GM19397 (cell line): ENCODE data around the gene COMMD2.
A peak's percentile ranks its signal among the peaks of the same experiment; 100 is the strongest.

Experiments
- ATAC-seq: cut with Tn5 transposase; IDR thresholded peaks from one replicate; pipeline ENCODE4 v1.9.1; 2021; ENCODE audit warnings: mild to moderate bottlenecking, moderate library complexity; ENCODE audit not compliant: unreplicated experiment

Gene COMMD2

GRCh38 chr3:149764302-149764701 is 12.0 kb upstream of the COMMD2 start:
- no peak for ATAC-seq

- no peak for ATAC-seq
These were observed 11.4 kb upstream of the COMMD2 start for GRCh38 chr3:149763565-149764195.

GRCh38 chr3:149753717-149754116 is 1.4 kb upstream of the COMMD2 start:
- no peak for ATAC-seq

DNA sequence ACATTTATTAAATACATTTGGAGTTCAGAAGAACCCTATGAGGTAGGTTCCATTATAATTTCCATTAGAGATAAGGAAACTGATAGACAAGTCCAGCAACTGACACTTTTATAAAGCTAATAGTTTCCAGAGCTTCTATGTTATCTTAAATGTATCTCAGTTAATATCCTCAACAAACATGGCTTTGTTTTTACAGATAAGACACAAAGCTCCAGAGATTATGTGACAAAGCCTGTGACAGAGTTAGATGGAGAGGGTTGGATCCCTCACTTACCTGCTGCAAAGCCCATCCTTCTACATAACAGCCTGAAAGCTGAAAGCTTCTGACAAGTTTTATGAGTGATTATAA is 473 bp upstream of the COMMD2 start:
- ATAC-seq = no peak

- no peak for ATAC-seq
These were observed 738 bp downstream of the COMMD2 start for GRCh38 chr3:149751551-149751950.

- ATAC-seq = no peak
These were observed 7.7 kb downstream of the COMMD2 start for GRCh38 chr3:149744606-149745005.

GRCh38 chr3:149744151-149744550 is 8.1 kb downstream of the COMMD2 start:
- ATAC-seq = no peak

DNA sequence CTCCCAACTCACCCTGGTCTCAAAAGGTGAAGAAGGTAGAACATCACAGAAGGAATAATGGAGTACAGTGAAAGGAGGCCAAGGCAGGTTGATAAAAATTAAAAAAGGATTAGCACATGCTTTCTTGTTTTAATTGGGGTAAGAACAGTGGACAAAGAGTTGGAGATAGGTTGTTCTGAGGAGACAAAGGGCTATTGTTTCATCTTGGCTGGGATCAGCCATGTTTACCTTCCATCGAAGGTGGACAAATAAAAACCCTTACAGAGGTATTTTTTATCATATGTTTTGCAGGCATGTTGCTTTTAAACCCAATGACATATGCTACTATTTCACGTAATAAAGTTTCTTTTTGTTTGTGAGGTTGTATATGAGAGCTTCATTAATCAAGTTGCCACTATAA is 12.9 kb downstream of the COMMD2 start:
- ATAC-seq = no peak

- ATAC-seq = no peak
These were observed 13.4 kb downstream of the COMMD2 start for GRCh38 chr3:149738876-149739275.

DNA sequence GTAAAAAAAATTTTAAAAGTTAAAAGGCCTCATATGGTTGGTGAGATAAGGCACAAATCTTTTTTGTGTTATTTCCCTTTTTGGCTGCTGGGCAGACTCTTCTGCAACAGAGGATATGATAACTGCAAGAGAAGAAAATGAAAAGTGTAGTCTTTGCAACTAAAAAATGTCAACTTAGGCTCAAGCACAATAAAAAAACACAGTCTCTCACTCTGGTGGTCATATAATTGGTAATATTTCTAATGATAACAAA is 15.4 kb downstream of the COMMD2 start:
- ATAC-seq = no peak

DNA sequence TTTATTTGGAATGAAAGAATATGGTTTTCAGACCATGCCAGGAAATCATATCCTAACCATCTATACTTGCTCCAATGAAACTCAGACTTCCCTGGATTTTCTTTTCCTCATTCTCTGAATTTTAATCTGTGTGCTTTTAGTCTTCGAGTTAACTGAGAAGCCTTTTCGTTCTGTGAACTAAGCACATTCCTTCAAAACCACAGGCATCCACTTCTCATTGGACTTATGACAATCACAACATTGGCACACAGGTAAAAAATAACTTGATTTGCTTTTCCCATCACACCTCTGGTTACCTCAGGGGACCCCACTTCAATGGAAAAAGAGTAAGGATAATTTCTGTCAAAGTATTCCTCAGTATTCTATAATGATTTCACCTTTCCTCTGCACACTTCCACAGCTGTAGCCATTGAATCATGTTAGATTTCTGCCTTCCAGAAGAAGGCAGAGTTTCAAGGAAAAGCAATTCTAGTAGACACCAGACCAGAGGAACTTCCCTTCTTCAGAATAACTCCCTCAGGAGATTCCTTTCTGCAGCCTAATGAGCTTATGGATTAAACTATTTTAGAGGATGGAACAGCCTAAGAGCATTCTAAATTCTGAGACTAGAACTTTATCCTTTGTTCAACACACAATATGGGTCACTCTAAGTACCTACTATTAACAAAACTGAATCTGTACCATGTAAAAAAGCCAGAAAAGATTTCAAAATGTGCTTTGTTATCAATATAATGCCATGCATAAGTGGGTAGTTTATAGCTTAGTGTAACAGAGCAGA is 15.9 kb downstream of the COMMD2 start:
- ATAC-seq = no peak

- ATAC-seq = no peak
These were observed 20.1 kb downstream of the COMMD2 start for GRCh38 chr3:149732234-149732633.

DNA sequence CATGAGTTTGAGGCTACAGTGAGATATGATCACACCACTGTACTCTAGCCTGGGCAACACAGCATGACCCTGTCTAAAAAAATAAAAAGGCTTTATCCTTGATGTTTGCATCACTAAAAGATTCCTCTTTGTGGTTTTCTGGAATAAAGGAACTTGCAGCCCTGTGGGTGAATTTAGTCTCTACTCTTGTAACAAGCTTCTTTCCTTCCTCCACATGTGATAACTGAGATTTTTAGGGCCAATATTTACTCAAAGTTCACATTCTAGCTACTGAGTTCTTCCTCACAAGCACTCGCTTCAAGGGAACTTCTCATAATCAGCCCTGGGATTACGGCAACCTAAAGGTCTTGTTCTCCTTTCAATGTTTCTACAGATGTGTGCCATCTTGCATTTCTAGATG is 24.6 kb downstream of the COMMD2 start:
- no peak for ATAC-seq

- peak; percentile 53 for ATAC-seq
These were observed 25.4 kb downstream of the COMMD2 start for GRCh38 chr3:149726716-149727407.

DNA sequence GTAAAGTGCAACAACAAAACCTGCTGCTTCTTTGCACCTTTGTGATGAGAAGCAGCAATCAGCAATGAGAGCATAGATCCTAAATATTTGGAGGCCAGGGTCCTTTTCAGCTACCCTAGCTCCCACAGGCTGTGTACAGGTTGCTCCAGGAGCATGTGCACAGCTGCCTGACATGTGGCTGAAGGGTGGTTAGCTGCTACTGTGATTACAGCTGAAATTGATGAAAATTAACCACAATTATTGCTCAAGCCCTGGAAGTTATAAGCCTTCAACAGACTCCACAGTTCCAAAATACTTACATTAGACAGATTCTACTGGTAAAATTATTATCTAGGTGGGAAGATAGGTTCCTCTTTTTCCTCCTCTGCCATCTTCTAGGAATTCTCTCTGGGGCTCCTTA is 28.5 kb downstream of the COMMD2 start:
- ATAC-seq = no peak

DNA sequence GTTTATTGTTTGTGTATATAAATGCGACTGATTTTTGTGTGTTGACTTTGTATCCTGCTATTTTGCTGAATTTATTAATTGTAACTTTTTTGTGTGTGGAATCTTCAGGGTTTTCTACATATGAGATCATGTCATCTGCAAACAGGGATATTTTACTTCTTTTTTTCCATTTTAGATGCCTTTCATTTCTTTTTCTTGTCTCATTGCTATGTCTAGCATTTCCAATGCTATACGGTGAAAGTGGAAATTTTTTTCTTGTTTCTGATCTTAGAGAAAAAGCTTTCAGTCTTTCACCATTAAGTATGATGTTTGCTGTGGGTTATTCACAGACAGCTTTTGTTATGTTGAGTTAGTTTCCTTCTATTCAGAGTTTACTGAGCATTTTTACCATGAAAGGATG is 31.4 kb downstream of the COMMD2 start:
- no peak for ATAC-seq

DNA sequence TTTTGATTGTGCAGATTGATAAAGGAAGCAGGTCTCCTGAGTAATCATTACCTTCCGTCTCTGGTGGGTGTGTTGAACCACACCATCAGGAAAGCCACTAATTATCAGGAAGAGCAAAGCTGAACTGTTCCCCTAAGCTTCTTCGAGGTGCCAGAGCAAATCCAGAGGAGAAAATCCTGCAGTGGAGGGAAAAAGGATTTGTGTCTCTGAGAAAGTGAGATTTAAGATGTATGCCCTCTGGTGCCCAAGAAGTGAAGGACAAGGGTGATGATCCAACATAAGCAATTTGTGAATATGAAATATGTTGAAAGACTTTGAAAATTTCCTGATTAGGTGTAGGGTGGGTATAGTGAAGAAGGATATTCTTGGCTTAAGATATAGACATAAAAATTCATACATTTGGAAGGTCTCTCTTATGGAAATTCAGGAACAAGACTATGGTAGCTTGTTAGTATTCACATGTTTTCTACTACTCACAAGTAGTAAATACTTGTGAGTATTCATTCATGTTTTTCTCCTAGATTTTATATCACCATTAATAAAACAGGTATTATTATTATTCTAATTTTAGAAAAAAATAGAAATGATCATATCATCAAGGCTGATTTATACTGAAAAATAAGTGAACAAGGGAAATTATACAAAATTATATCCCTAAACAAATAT is 34.8 kb downstream of the COMMD2 start:
- no peak for ATAC-seq

- no peak for ATAC-seq
These were observed 35.3 kb downstream of the COMMD2 start for GRCh38 chr3:149716984-149717383.

DNA sequence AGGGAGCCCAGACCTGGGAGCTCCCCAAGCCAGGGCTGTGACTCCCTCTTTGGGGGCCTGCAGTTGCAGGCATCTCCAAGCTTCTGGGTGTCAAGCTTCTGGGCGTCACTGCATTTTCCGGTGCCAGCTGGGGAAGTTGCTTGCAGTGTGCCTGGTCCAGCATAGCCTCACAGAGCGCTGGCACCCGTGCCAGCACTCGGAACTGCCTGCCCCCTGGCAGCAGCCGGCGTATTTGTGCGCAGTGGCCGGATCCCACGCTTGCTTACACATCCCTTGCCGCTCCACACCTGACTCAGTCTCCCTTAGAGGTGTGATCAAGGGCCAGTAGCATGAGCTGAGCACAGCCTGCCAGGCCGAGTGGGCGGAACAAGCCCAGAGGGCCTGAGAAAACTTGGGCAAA is 37.0 kb downstream of the COMMD2 start:
- no peak for ATAC-seq

- ATAC-seq = no peak
These were observed 38.3 kb downstream of the COMMD2 start for GRCh38 chr3:149713730-149714654.

- no peak for ATAC-seq
These were observed 45.4 kb downstream of the COMMD2 start for GRCh38 chr3:149706905-149707304.
